ENCODE measurements around the gene ABLIM3.
"Not testable (repeated sequence)": the region's sequence is repeated elsewhere in the genome, so short reads cannot be mapped to it uniquely, and the experiment has no call there.

The ABLIM3 gene

GRCh38 chr5:149265068-149265465 is 123.8 kb downstream of the ABLIM3 start:
- DNase-seq, result no peak
- intact Hi-C loops (cut with DNase I), result loop anchor here (10.0 kb wide), 1 partner anchor 120 kb away; the partner anchor contains the start of gene ABLIM3

- intact Hi-C loops (cut with DNase I), result loop anchor here (10.0 kb wide), 1 partner anchor 121 kb away; the partner anchor contains the start of gene ABLIM3
- DNase-seq, result peak in 26 of 42 donors; percentile 14 to 69 (median 38)
Measured at GRCh38 chr5:149265597-149265996, 124.3 kb downstream of the ABLIM3 start.

GRCh38 chr5:149267241-149267973 is 126.1 kb downstream of the ABLIM3 start:
- intact Hi-C loops (cut with DNase I), result loop anchor here (10.0 kb wide), 1 partner anchor 123 kb away; the partner anchor contains the start of gene ABLIM3
- peak; percentile 61 to 94 (median 86) for DNase-seq

- peak in 2 of 42 donors; percentile 26 to 48 for DNase-seq
- intact Hi-C loops (cut with DNase I), result loop anchor here (10.0 kb wide), 1 partner anchor 124 kb away; the partner anchor contains the start of gene ABLIM3
Measured at GRCh38 chr5:149268928-149269557, 127.8 kb downstream of the ABLIM3 start.

GRCh38 chr5:149271195-149271715 is 130.0 kb downstream of the ABLIM3 start:
- DNase-seq, result peak in 3 of 42 donors; percentile 21 to 50 (median 32)
- intact Hi-C loops (cut with DNase I), result no loop called here

GRCh38 chr5:149271716-149272563 is 130.6 kb downstream of the ABLIM3 start, which contains the start of gene AFAP1L1:
TSS of gene AFAP1L1 (plus strand) at chr5:149271859. CDS start at chr5:149271969, 110 bp downstream.
- peak; percentile 17 to 79 (median 64) for DNase-seq

GRCh38 chr5:149272781-149273180 is 131.5 kb downstream of the ABLIM3 start:
- intact Hi-C loops (cut with DNase I); DNase-seq: not testable (repeated sequence)

More at GRCh38 chr5:149271716-149272563, 130.6 kb downstream of the ABLIM3 start, which contains the start of gene AFAP1L1:
- intact Hi-C loops (cut with DNase I), result no loop called here

GRCh38 chr5:149273237-149273636 is 131.9 kb downstream of the ABLIM3 start:
- no peak for DNase-seq
- intact Hi-C loops (cut with DNase I), result no loop called here

GRCh38 chr5:149273950-149274349 is 132.7 kb downstream of the ABLIM3 start:
- DNase-seq, result no peak
- intact Hi-C loops (cut with DNase I), result no loop called here

- DNase-seq, result no peak
- intact Hi-C loops (cut with DNase I), result no loop called here
Measured at GRCh38 chr5:149274939-149275338, 133.6 kb downstream of the ABLIM3 start.

- DNase-seq, result no peak
- intact Hi-C loops (cut with DNase I), result no loop called here
Measured at GRCh38 chr5:149277801-149278200, 136.5 kb downstream of the ABLIM3 start.

GRCh38 chr5:149278451-149279210 is 137.3 kb downstream of the ABLIM3 start:
- intact Hi-C loops (cut with DNase I), result no loop called here

GRCh38 chr5:149279661-149280060 is 138.4 kb downstream of the ABLIM3 start:
- intact Hi-C loops (cut with DNase I), result no loop called here
- no peak for DNase-seq

More at GRCh38 chr5:149278451-149279210, 137.3 kb downstream of the ABLIM3 start:
- no peak for DNase-seq

GRCh38 chr5:149280124-149280523 is 138.8 kb downstream of the ABLIM3 start:
- intact Hi-C loops (cut with DNase I), result no loop called here
- no peak for DNase-seq

- DNase-seq, result no peak
- intact Hi-C loops (cut with DNase I), result no loop called here
Measured at GRCh38 chr5:149280802-149281201, 139.5 kb downstream of the ABLIM3 start.

GRCh38 chr5:149282027-149282965 is 141.0 kb downstream of the ABLIM3 start:
- intact Hi-C loops (cut with DNase I), result no loop called here
- no peak for DNase-seq

- intact Hi-C loops (cut with DNase I), result no loop called here
- no peak for DNase-seq
Measured at GRCh38 chr5:149282966-149283332, 141.7 kb downstream of the ABLIM3 start.

Data from head of caudate nucleus (tissue), 42 donors.